MM.1S (cell line): Measurements from ENCODE around the gene PRPH2.

Experiments
- CTCF ChIP-seq: fragments of 300-600 bp; sonication (generic); IDR thresholded peaks from 2 replicates; pipeline ENCODE4 v1.5.1; 2016; ENCODE audit warnings: antibody characterized with exemption, low read length, mixed read lengths
- EZH2phosphoT487 ChIP-seq: fragments of 300-600 bp; sonication (generic); IDR thresholded peaks from 2 replicates; pipeline ENCODE4 v1.6.1; 2018; ENCODE audit warnings: antibody characterized with exemption, low read length

- TF ChIP-seq CTCF = no peak
- TF ChIP-seq EZH2phosphoT487 = no peak
Measured at GRCh38 chr6:42745083-42745639, 22.8 kb upstream of the PRPH2 start.
